Body of pancreas (tissue), 4 donors: Measurements from ENCODE around the gene SLC25A21.

Source experiments
- CTCF ChIP-seq, 7 experiments: fragments of 450-650 bp in 4 of 7; fragments of 200-600 bp in 3 of 7; sonication (generic) in 3 of 7; IDR thresholded peaks; one replicate each; pipeline ENCODE4 v1.5.1; 2016 to 2019; ENCODE audit warnings: antibody characterized with exemption in 7 of 7
- POLR2A ChIP-seq, 3 donors: fragments of 450-650 bp; IDR thresholded peaks; one replicate each; pipeline ENCODE4 v1.6.1; 2016; ENCODE audit warnings: antibody characterized with exemption in 3 of 3, mild to moderate bottlenecking in 2 of 3

GRCh38 chr14:36863271-36863670 lies 309.1 kb downstream of the SLC25A21 start:
- no peak for TF ChIP-seq CTCF (IDR thresholded peaks at IDR 0.05)
- no peak for TF ChIP-seq POLR2A (IDR thresholded peaks at IDR 0.05)
